Measurements from ENCODE around the gene RASSF10.

GRCh38 chr11:13035711-13036110 lies 26.6 kb downstream of the RASSF10 start:
- TF ChIP-seq CTCF (optimal IDR thresholded peaks at IDR 0.05 in 1 of 3, IDR thresholded peaks at IDR 0.05 in 1 of 3, conservative IDR thresholded peaks at IDR 0.05 in 1 of 3; ENCODE audit: extremely low read depth in 1 of 3, insufficient read depth in 2 of 3, low read length in 3 of 3) (no peak), EZH2 (IDR thresholded peaks at IDR 0.05; ENCODE audit: low read length) (no peak)

Data from keratinocyte (primary cell).